H1 (cell line): ENCODE data around the gene MCM3AP. TPM values are rescaled to one million over a fixed set of nuclear protein-coding genes. Genes with fewer than 3 reads are reported as not detected.

Source experiments
- CTCF ChIA-PET: fragments of 300-600 bp; sonication (Branson Sonifier 250); formaldehyde crosslinking; loops from one replicate; lab custom pipeline; 2021; ENCODE audit not compliant: partially characterized antibody; lab: Charles Lee
- POLR2A ChIA-PET: fragments of 300-600 bp; sonication (Branson Sonifier 250); formaldehyde crosslinking; loops from one replicate; lab custom pipeline; 2021; ENCODE audit warnings: inconsistent platforms; ENCODE audit not compliant: partially characterized antibody; lab: Charles Lee
- DNase-seq, 2 experiments: peaks; one replicate each; pipeline versions ENCODE4 v3.0.0 to v3.0.0-alpha.2; 2010 to 2022; ENCODE audit warnings: low spot score in 2 of 2, low read depth in 1 of 2, mixed read lengths in 1 of 2
- FAIRE-seq: peaks from 2 replicates; lab custom pipeline; 2011; peaks lifted over from hg19 to GRCh38; lab: Jason Lieb, UNC
- H2AFZ ChIP-seq: 2 replicates; pipeline ENCODE4 v1.8.1; 2012; ENCODE audit warnings: low read length, inconsistent platforms
- H2AK5ac ChIP-seq: 2 replicates; pipeline ENCODE4 v1.6.1; 2013; ENCODE audit warnings: low read depth, low read length
- H2BK120ac ChIP-seq: replicated peaks from 2 replicates; pipeline ENCODE3; 2013; ENCODE audit warnings: low read depth, low read length, inconsistent platforms
- H2BK12ac ChIP-seq: 2 replicates; pipeline ENCODE4 v1.6.1; 2013; ENCODE audit warnings: low read depth, low read length
- H2BK15ac ChIP-seq: 2 replicates; pipeline ENCODE4 v1.6.1; 2013; ENCODE audit warnings: low read length
- H2BK20ac ChIP-seq: 2 replicates; pipeline ENCODE4 v1.6.1; 2013; ENCODE audit warnings: low read length
- H2BK5ac ChIP-seq: 2 replicates; pipeline ENCODE4 v1.6.1; 2013; ENCODE audit warnings: low read depth, low read length
- H3K14ac ChIP-seq: 2 replicates; pipeline ENCODE4 v1.6.1; 2013; ENCODE audit warnings: inconsistent platforms; ENCODE audit not compliant: insufficient read length
- H3K18ac ChIP-seq: 2 replicates; pipeline ENCODE4 v1.6.1; 2013; ENCODE audit warnings: low read length; ENCODE audit errors: extremely low read depth
- H3K23ac ChIP-seq: 2 replicates; pipeline ENCODE4 v1.6.1; 2013; ENCODE audit warnings: inconsistent platforms; ENCODE audit not compliant: insufficient read length
- H3K23me2 ChIP-seq: 2 replicates; pipeline ENCODE4 v1.6.1; 2013; ENCODE audit warnings: low read depth, low read length
- H3K27ac ChIP-seq: 2 replicates; pipeline ENCODE4 v1.6.1; 2011; ENCODE audit warnings: low read depth, low read length, inconsistent platforms
- H3K27me3 ChIP-seq, 4 experiments: replicated peaks in 1 of 4; 1 replicate in 1 of 4; 2 replicates in 3 of 4; pipeline versions ENCODE4 v1.6.1 to v1.8.1; 2011 to 2013; ENCODE audit warnings: low read length in 3 of 4, mild to moderate bottlenecking in 3 of 4, inconsistent platforms in 2 of 4, mixed read lengths in 2 of 4, moderate library complexity in 1 of 4; ENCODE audit not compliant: control insufficient read depth in 3 of 4, insufficient read depth in 3 of 4; ENCODE audit errors: extremely low read depth in 1 of 4
- H3K36me3 ChIP-seq, 4 experiments: 2 replicates each; pipeline versions ENCODE4 v1.6.1 to v1.8.1; 2011 to 2013; ENCODE audit warnings: mild to moderate bottlenecking in 4 of 4, low read length in 3 of 4, moderate library complexity in 2 of 4, control low read depth in 1 of 4, inconsistent platforms in 1 of 4; ENCODE audit not compliant: insufficient read depth in 4 of 4, control insufficient read depth in 2 of 4
- H3K4ac ChIP-seq: replicated peaks from 2 replicates; pipeline ENCODE3; 2013; ENCODE audit warnings: low read length, low read depth, mixed read lengths, inconsistent platforms; ENCODE audit not compliant: insufficient read length
- H3K4me1 ChIP-seq, 4 experiments: replicated peaks in 1 of 4; 1 replicate in 1 of 4; 2 replicates in 3 of 4; pipeline versions ENCODE4 v1.6.1 to v1.8.1; 2011 to 2013; ENCODE audit warnings: low read length in 3 of 4, inconsistent platforms in 2 of 4, mixed read lengths in 1 of 4; ENCODE audit not compliant: insufficient read depth in 4 of 4, control insufficient read depth in 3 of 4
- H3K4me2 ChIP-seq, 2 experiments: 2 replicates each; pipeline versions ENCODE4 v1.6.1 to v1.8.1; 2011 to 2013; ENCODE audit warnings: low read depth in 2 of 2, low read length in 2 of 2, control low read depth in 1 of 2, inconsistent platforms in 1 of 2, mild to moderate bottlenecking in 1 of 2; ENCODE audit not compliant: insufficient read depth in 1 of 2
- H3K4me3 ChIP-seq, 4 experiments: fragments of 200-600, 300-600 bp in 1 of 4; sonication (generic), shearing (Covaris generic), sonication (Bioruptor Twin) in 1 of 4; 2 replicates each; pipeline versions ENCODE4 v1.5.1 to v1.8.1; 2011 to 2016; ENCODE audit warnings: low read length in 4 of 4, low read depth in 3 of 4, control low read depth in 2 of 4, inconsistent platforms in 2 of 4, mild to moderate bottlenecking in 2 of 4, mixed read lengths in 1 of 4, moderate library complexity in 1 of 4; ENCODE audit not compliant: insufficient read depth in 2 of 4; ENCODE audit errors: extremely low read depth in 1 of 4
- H3K56ac ChIP-seq: replicated peaks from 2 replicates; pipeline ENCODE3; 2013; ENCODE audit warnings: low read depth, mild to moderate bottlenecking, mixed read lengths, low read length, inconsistent platforms; ENCODE audit not compliant: insufficient read length
- H3K79me1 ChIP-seq: 2 replicates; pipeline ENCODE4 v1.6.1; 2013; ENCODE audit warnings: low read depth, low read length, control low read depth
- H3K79me2 ChIP-seq, 2 experiments: 2 replicates each; pipeline versions ENCODE4 v1.6.1 to v1.8.1; 2012 to 2013; ENCODE audit warnings: low read length in 2 of 2, mild to moderate bottlenecking in 2 of 2, inconsistent platforms in 1 of 2; ENCODE audit not compliant: insufficient read depth in 2 of 2, control insufficient read depth in 1 of 2
- H3K9ac ChIP-seq, 4 experiments: replicated peaks in 1 of 4; 1 replicate in 1 of 4; 2 replicates in 3 of 4; pipeline versions ENCODE4 v1.6.1 to v1.8.1; 2011 to 2013; ENCODE audit warnings: low read depth in 3 of 4, low read length in 3 of 4, control low read depth in 2 of 4, mild to moderate bottlenecking in 2 of 4, moderate library complexity in 2 of 4, inconsistent platforms in 1 of 4; ENCODE audit errors: extremely low read depth in 1 of 4
- H3K9me3 ChIP-seq, 2 experiments: 2 replicates each; pipeline versions ENCODE4 v1.6.1 to v1.8.1; 2012 to 2013; ENCODE audit warnings: mild to moderate bottlenecking in 2 of 2, moderate library complexity in 2 of 2, control low read depth in 1 of 2, inconsistent platforms in 1 of 2, low read depth in 1 of 2, low read length in 1 of 2, mixed read lengths in 1 of 2; ENCODE audit not compliant: insufficient read depth in 2 of 2
- H4K20me1 ChIP-seq, 2 experiments: replicated peaks in 1 of 2; 2 replicates each; pipeline versions ENCODE3 to v1.8.1; 2011 to 2013; ENCODE audit warnings: inconsistent platforms in 2 of 2, low read length in 2 of 2, mild to moderate bottlenecking in 1 of 2; ENCODE audit not compliant: insufficient read depth in 2 of 2, control insufficient read depth in 1 of 2
- H4K5ac ChIP-seq: 2 replicates; pipeline ENCODE4 v1.6.1; 2013; ENCODE audit warnings: low read length, low read depth, mixed read lengths, inconsistent platforms; ENCODE audit not compliant: insufficient read length
- H4K8ac ChIP-seq: 2 replicates; pipeline ENCODE4 v1.8.0; 2013; ENCODE audit warnings: mild to moderate bottlenecking, moderate library complexity, low read length, inconsistent platforms; ENCODE audit not compliant: insufficient read depth; ENCODE audit errors: extremely low read depth
- H4K91ac ChIP-seq: replicated peaks from 2 replicates; pipeline ENCODE3; 2013; ENCODE audit warnings: low read length, mixed read lengths, inconsistent platforms; ENCODE audit not compliant: insufficient read length
- BRCA1 ChIP-seq: IDR thresholded peaks from 2 replicates; pipeline ENCODE4 v1.6.1; 2012; ENCODE audit warnings: low read depth, low read length, improper control_type of control experiment
- CBX5 ChIP-seq: fragments of 300-800, 300-1000 bp; sonication (generic); IDR thresholded peaks from 2 replicates; pipeline ENCODE4 v1.7.1; 2016; ENCODE audit warnings: antibody characterized with exemption, low read length, low read depth
- CTBP2 ChIP-seq: IDR thresholded peaks from 2 replicates; pipeline ENCODE4 v1.7.0; 2011; ENCODE audit warnings: borderline replicate concordance, mild to moderate bottlenecking, moderate library complexity, mixed read lengths, low read length; ENCODE audit not compliant: insufficient read depth, insufficient read length
- MAFK ChIP-seq: IDR thresholded peaks from 2 replicates; pipeline ENCODE4 v1.6.1; 2012; ENCODE audit warnings: low read depth, mild to moderate bottlenecking, improper control_type of control experiment, low read length
- POLR2A ChIP-seq, 2 experiments: IDR thresholded peaks; 1 replicate in 1 of 2; 2 replicates in 1 of 2; pipeline ENCODE4 v1.6.1; 2011; ENCODE audit warnings: low read depth in 2 of 2, low read length in 2 of 2, mild to moderate bottlenecking in 2 of 2; ENCODE audit errors: control extremely low read depth in 1 of 2
- RXRA ChIP-seq: IDR thresholded peaks from 2 replicates; pipeline ENCODE4 v1.6.1; 2011; ENCODE audit warnings: low read depth, mild to moderate bottlenecking, low read length, moderate library complexity; ENCODE audit not compliant: insufficient read depth
- SRF ChIP-seq: IDR thresholded peaks from 2 replicates; pipeline ENCODE4 v1.6.1; 2011; ENCODE audit warnings: mild to moderate bottlenecking, low read depth, low read length, moderate library complexity
- TBP ChIP-seq: IDR thresholded peaks from 2 replicates; pipeline ENCODE4 v1.6.1; 2011; ENCODE audit warnings: low read depth, low read length, improper control_type of control experiment
- WGBS, 2 experiments: shearing (Covaris generic) in 1 of 2; methylation state at CpG; one replicate each; pipeline versions ENCODE4 v1.1.6 to v1.1.7; 2013 to 2015; ENCODE audit warnings: low lambda C conversion rate in 2 of 2, mixed read lengths in 2 of 2, inconsistent platforms in 1 of 2, low coverage in 1 of 2, missing lambda C conversion rate in 1 of 2; ENCODE audit not compliant: insufficient replicate concordance in 2 of 2, insufficient coverage in 1 of 2, insufficient read length in 1 of 2; ENCODE audit errors: extremely low coverage in 1 of 2, missing lambda C conversion rate in 1 of 2; 5-methylcytosine and 5-hydroxymethylcytosine counted together
- polyA plus RNA-seq, 7 experiments: library from polyadenylated mRNA; depleted of rRNA in 3 of 7; stranded (reverse) in 5 of 7; unstranded in 2 of 7; fragments of >200 nt in 5 of 7; fragments of 200-250 nt in 2 of 7; gene quantifications; 1 replicate in 5 of 7; 2 replicates in 1 of 7; 4 replicates in 1 of 7; pipeline versions ENCODE4 v1.2.1 to v1.2.3, GENCODE V29; 2011 to 2013; ENCODE audit warnings: missing spikeins in 2 of 7, mixed read lengths in 2 of 7
- total RNA-seq: library from RNA; stranded (reverse); fragmentation: NEBNext Ultra II Directional; extraction: Animal tissue kit (Norgen Biotek cat#: 25700); gene quantifications from 2 replicates; pipeline ENCODE4 v1.2.1, GENCODE V29; 2021
- TF ChIP-seq, protein P1 (sequence below): IDR thresholded peaks from 2 replicates; pipeline ENCODE4 v1.6.1; 2011; ENCODE audit warnings: low read length, improper control_type of control experiment
- TF ChIP-seq, protein P2 (sequence below): IDR thresholded peaks from 2 replicates; pipeline ENCODE4 v1.6.1; 2012; ENCODE audit warnings: inconsistent platforms

Gene MCM3AP
- total and polyA plus RNA-seq, 2 of the 8 experiments (the other 6 are each of a cell fraction or from before 2014, with no cell fraction given): 37.2 to 119 TPM

DNA sequence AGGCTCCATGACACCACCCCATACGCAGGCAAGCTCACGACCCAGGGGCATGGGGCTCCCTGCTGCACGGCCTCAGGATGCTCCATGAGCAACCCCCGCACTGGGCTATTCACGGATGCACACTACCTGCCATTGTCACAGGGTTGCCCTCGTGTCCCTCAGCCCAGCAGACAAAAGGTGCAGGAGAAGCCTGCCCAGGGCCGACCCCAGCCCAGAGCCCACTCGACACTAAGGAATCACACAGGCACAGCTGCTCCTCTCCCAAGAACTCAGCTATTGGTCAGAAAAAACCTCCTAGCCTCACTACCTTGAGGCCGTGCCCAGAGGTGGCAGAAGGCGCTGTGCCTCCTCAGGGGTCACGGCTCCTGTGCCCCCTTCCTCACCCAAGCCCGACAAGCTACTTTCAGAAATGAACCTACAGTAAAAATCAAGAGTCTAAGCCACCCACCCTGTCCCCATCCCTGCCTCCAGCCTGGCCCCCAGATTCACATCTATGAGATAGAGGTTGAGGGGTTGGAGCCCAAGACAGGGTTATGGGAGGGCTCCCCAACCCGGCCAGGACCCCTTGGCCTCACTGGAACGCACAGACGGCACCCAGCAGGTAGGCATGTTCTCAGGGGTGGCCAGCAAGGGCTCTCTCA is 94.8 kb downstream of the MCM3AP start:
- no peaks in the 10 kb centered on the region for H3K79me2 ChIP-seq
- no peak overlapping the region for H2BK15ac ChIP-seq
- H3K4me3 ChIP-seq: no peak overlapping the region
- H2AFZ ChIP-seq: no peak overlapping the region
- H3K36me3 ChIP-seq: peaks cover 6 to 26% (median 17%) of the 10 kb centered on the region in 4 experiments; a peak in 7 of 8 replicates
- no peak overlapping the region for H3K4me2 ChIP-seq
- no peak overlapping the region for H4K5ac ChIP-seq
- 94% methylated on average over 14 of the region's 15 CpGs; no CpG with 5 or more reads in 1 of the 2 experiments for WGBS, 2 experiments
- no peaks in the 10 kb centered on the region for H3K9me3 ChIP-seq
- H2BK20ac ChIP-seq: no peak overlapping the region
- no peak for FAIRE-seq
- H3K23me2 ChIP-seq: no peaks in the 10 kb centered on the region
- H3K9ac ChIP-seq: no peak overlapping the region
- peaks cover 2 to 14% of the 10 kb centered on the region in 2 experiments for H4K20me1 ChIP-seq
- no peak overlapping the region for H4K91ac ChIP-seq
- no peaks in the 10 kb centered on the region; the same call in 1 of the 2 replicates for H3K79me1 ChIP-seq
- H3K14ac ChIP-seq: no peak overlapping the region
- TF ChIP-seq, protein P1, sequence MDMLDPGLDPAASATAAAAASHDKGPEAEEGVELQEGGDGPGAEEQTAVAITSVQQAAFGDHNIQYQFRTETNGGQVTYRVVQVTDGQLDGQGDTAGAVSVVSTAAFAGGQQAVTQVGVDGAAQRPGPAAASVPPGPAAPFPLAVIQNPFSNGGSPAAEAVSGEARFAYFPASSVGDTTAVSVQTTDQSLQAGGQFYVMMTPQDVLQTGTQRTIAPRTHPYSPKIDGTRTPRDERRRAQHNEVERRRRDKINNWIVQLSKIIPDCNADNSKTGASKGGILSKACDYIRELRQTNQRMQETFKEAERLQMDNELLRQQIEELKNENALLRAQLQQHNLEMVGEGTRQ: no peak
- TF ChIP-seq RXRA: no peak
- TF ChIP-seq CTBP2: no peak
- TF ChIP-seq, protein P2, sequence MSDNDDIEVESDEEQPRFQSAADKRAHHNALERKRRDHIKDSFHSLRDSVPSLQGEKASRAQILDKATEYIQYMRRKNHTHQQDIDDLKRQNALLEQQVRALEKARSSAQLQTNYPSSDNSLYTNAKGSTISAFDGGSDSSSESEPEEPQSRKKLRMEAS: no peak
- TF ChIP-seq TBP: no peak
- TF ChIP-seq MAFK: no peak
- no peak for TF ChIP-seq SRF
- TF ChIP-seq CBX5: no peak
- no peak for TF ChIP-seq POLR2A (IDR thresholded peaks at IDR 0.05; ENCODE audit: control extremely low read depth in 1 of 2, low read depth in 2 of 2, low read length in 2 of 2)
- TF ChIP-seq BRCA1: no peak
- POLR2A ChIA-PET: interaction anchor here (0.9 kb wide), 1 partner anchor 10 kb away, joined by 3 read pairs; no protein-coding TSS in a partner anchor
- H4K8ac ChIP-seq: 0 out of 2 replicates have a peak overlapping the region, but pooled peaks have one; percentile 25
- CTCF ChIA-PET: interaction anchor here (1.2 to 1.5 kb wide), 2 partner anchors 43 to 48 kb away, joined by 3 to 5 read pairs; no protein-coding TSS in a partner anchor
- no peaks in the 10 kb centered on the region for H3K27me3 ChIP-seq
- no peak overlapping the region for H2BK5ac ChIP-seq
- H3K27ac ChIP-seq: no peak overlapping the region
- H3K23ac ChIP-seq: no peak overlapping the region
- H3K56ac ChIP-seq: no peak overlapping the region
- no peak overlapping the region for H3K18ac ChIP-seq
- H3K4ac ChIP-seq: no peak overlapping the region
- H3K4me1 ChIP-seq: peaks cover 0 to 9% (median 0%) of the 10 kb centered on the region in 4 experiments; a peak in 3 of 7 replicates
- no peak overlapping the region for H2BK12ac ChIP-seq
- H2BK120ac ChIP-seq: no peak overlapping the region
- no peak for DNase-seq
- H2AK5ac ChIP-seq: no peak overlapping the region
